WTC11 (cell line): ENCODE results near the gene CNIH3. TPM values are rescaled to one million over a fixed set of nuclear protein-coding genes. Genes with fewer than 3 reads are reported as not detected.

Source experiments
- ATAC-seq: fragments of 200-7000 bp; cut with Tn5 transposase; 2 replicates; pipeline ENCODE4 v1.10.0; 2021; ENCODE audit warnings: mild to moderate bottlenecking, moderate library complexity
- CTCF ChIA-PET: fragments of 300-600 bp; sonication (Branson Sonifier 250); formaldehyde crosslinking; loops from one replicate; lab custom pipeline; 2021; ENCODE audit warnings: antibody characterized with exemption; lab: Charles Lee
- POLR2A ChIA-PET: fragments of 350-600 bp; sonication (Branson Sonifier 250); formaldehyde crosslinking; loops from one replicate; lab custom pipeline; 2021; ENCODE audit warnings: antibody characterized with exemption; lab: Charles Lee
- DNase-seq: peaks from one replicate; pipeline ENCODE4 v3.0.0; 2021; ENCODE audit warnings: low spot score
- H3K27ac Mint-ChIP-seq: 2 replicates; pipeline ENCODE4 v1.8.0; 2021; ENCODE audit warnings: mixed read lengths
- H3K27me3 Mint-ChIP-seq: 2 replicates; pipeline ENCODE4 v1.8.0; 2021; ENCODE audit warnings: low read depth, mild to moderate bottlenecking, moderate library complexity, mixed read lengths
- H3K36me3 Mint-ChIP-seq: 2 replicates; pipeline ENCODE4 v1.8.0; 2021; ENCODE audit warnings: mixed read lengths
- H3K4me1 Mint-ChIP-seq: 2 replicates; pipeline ENCODE4 v1.8.0; 2022; ENCODE audit warnings: mixed read lengths
- H3K4me3 Mint-ChIP-seq: 2 replicates; pipeline ENCODE4 v1.8.0; 2021; ENCODE audit warnings: mild to moderate bottlenecking, moderate library complexity, mixed read lengths
- H3K9me3 Mint-ChIP-seq: 2 replicates; pipeline ENCODE4 v1.8.0; 2021; ENCODE audit warnings: mixed read lengths
- ATF2 ChIP-seq: sonication (generic); formaldehyde crosslinking; IDR thresholded peaks from 2 replicates; pipeline ENCODE4 v1.8.1; 2022; ENCODE audit warnings: low read depth, missing genetic modification reagents, borderline replicate concordance
- ATF3 ChIP-seq: sonication (generic); formaldehyde crosslinking; conservative IDR thresholded peaks from 2 replicates; pipeline ENCODE4 v1.8.1; 2022; ENCODE audit warnings: mild to moderate bottlenecking, missing genetic modification reagents
- CREB1 ChIP-seq: sonication (generic); formaldehyde crosslinking; IDR thresholded peaks from 2 replicates; pipeline ENCODE4 v1.8.0; 2023; ENCODE audit warnings: mild to moderate bottlenecking, missing genetic modification reagents
- CREM ChIP-seq: sonication (generic); formaldehyde crosslinking; IDR thresholded peaks from 2 replicates; pipeline ENCODE4 v1.8.1; 2022; ENCODE audit warnings: mild to moderate bottlenecking, missing genetic modification reagents, moderate library complexity
- ERG ChIP-seq: fragments of 250-450 bp; sonication (Bioruptor Pico); IDR thresholded peaks from 2 replicates; pipeline ENCODE4 v1.8.0; 2021; ENCODE audit warnings: mild to moderate bottlenecking
- FOXJ3 ChIP-seq: sonication (generic); formaldehyde crosslinking; IDR thresholded peaks from 2 replicates; pipeline ENCODE4 v1.9.0; 2021; ENCODE audit warnings: missing genetic modification reagents, mild to moderate bottlenecking, borderline replicate concordance
- FOXP4 ChIP-seq: sonication (generic); formaldehyde crosslinking; IDR thresholded peaks from 2 replicates; pipeline ENCODE4 v1.8.0; 2022; ENCODE audit warnings: mild to moderate bottlenecking, missing genetic modification reagents
- GABPB1 ChIP-seq: sonication (generic); formaldehyde crosslinking; IDR thresholded peaks from 2 replicates; pipeline ENCODE4 v1.8.1; 2023; ENCODE audit warnings: mild to moderate bottlenecking, missing genetic modification reagents
- IRF2 ChIP-seq: sonication (generic); formaldehyde crosslinking; IDR thresholded peaks from 2 replicates; pipeline ENCODE4 v1.8.0; 2022; ENCODE audit warnings: low read depth, missing genetic modification reagents, borderline replicate concordance
- MLX ChIP-seq: sonication (generic); formaldehyde crosslinking; IDR thresholded peaks from 2 replicates; pipeline ENCODE4 v1.8.1; 2023; ENCODE audit warnings: mild to moderate bottlenecking, missing genetic modification reagents, moderate library complexity
- NFATC4 ChIP-seq: fragments of 250-450 bp; sonication (Bioruptor Pico); IDR thresholded peaks from 2 replicates; pipeline ENCODE4 v1.9.0; 2021; ENCODE audit warnings: mild to moderate bottlenecking
- NFYB ChIP-seq: sonication (generic); formaldehyde crosslinking; conservative IDR thresholded peaks from 2 replicates; pipeline ENCODE4 v1.8.0; 2022; ENCODE audit warnings: low read depth, missing genetic modification reagents
- NR1H2 ChIP-seq: sonication (generic); formaldehyde crosslinking; IDR thresholded peaks from 2 replicates; pipeline ENCODE4 v1.9.0; 2021; ENCODE audit warnings: mild to moderate bottlenecking, moderate library complexity, missing genetic modification reagents
- NR3C1 ChIP-seq: sonication (generic); formaldehyde crosslinking; conservative IDR thresholded peaks from 2 replicates; pipeline ENCODE4 v1.8.1; 2023; ENCODE audit warnings: low read depth, mild to moderate bottlenecking, missing genetic modification reagents
- OVOL2 ChIP-seq: fragments of 250-450 bp; sonication (Bioruptor Pico); IDR thresholded peaks from 2 replicates; pipeline ENCODE4 v1.9.0; 2021; ENCODE audit warnings: mild to moderate bottlenecking, borderline replicate concordance
- SMAD3 ChIP-seq: sonication (generic); formaldehyde crosslinking; IDR thresholded peaks from 2 replicates; pipeline ENCODE4 v1.8.0; 2022; ENCODE audit warnings: missing genetic modification reagents, mild to moderate bottlenecking, borderline replicate concordance
- SOX15 ChIP-seq: fragments of 250-450 bp; sonication (Bioruptor Pico); IDR thresholded peaks from 2 replicates; pipeline ENCODE4 v1.9.0; 2021; ENCODE audit warnings: mild to moderate bottlenecking
- STAT6 ChIP-seq: sonication (generic); formaldehyde crosslinking; conservative IDR thresholded peaks from 2 replicates; pipeline ENCODE4 v1.8.1; 2023; ENCODE audit warnings: mild to moderate bottlenecking, low read depth, missing genetic modification reagents, moderate library complexity
- TCF7 ChIP-seq: sonication (generic); formaldehyde crosslinking; IDR thresholded peaks from 2 replicates; pipeline ENCODE4 v1.8.0; 2022; ENCODE audit warnings: mild to moderate bottlenecking, low read depth, missing genetic modification reagents, moderate library complexity
- TEAD4 ChIP-seq: sonication (generic); formaldehyde crosslinking; IDR thresholded peaks from 2 replicates; pipeline ENCODE4 v1.8.0; 2022; ENCODE audit warnings: mild to moderate bottlenecking, missing genetic modification reagents
- USF2 ChIP-seq: sonication (generic); formaldehyde crosslinking; IDR thresholded peaks from 2 replicates; pipeline ENCODE4 v1.8.1; 2023; ENCODE audit warnings: mild to moderate bottlenecking, missing genetic modification reagents, moderate library complexity
- ZNF121 ChIP-seq: sonication (generic); formaldehyde crosslinking; IDR thresholded peaks from 2 replicates; pipeline ENCODE4 v1.8.0; 2023; ENCODE audit warnings: missing genetic modification reagents
- ZNF219 ChIP-seq: sonication (generic); formaldehyde crosslinking; IDR thresholded peaks from 2 replicates; pipeline ENCODE4 v1.8.0; 2023; ENCODE audit warnings: missing genetic modification reagents, mild to moderate bottlenecking, borderline replicate concordance
- ZNF263 ChIP-seq: sonication (generic); formaldehyde crosslinking; IDR thresholded peaks from 2 replicates; pipeline ENCODE4 v1.8.1; 2022; ENCODE audit warnings: low read depth, mild to moderate bottlenecking, moderate library complexity, missing genetic modification reagents
- total RNA-seq: library from RNA; stranded (reverse); gene quantifications from 3 replicates; pipeline ENCODE4 v1.2.3, GENCODE V29; 2021

The CNIH3 gene
- total RNA-seq, 1 experiment from 2014 or later, result 8.1 TPM

GRCh38 chr1:224779536-224779935 lies 163.4 kb downstream of the CNIH3 start (continued):
- TF ChIP-seq NFATC4 (no peak), SOX15 (CRISPR knock-in tag) (no peak), NR1H2 (no peak), ZNF121 (no peak), OVOL2 (CRISPR knock-in tag) (no peak)

- ChIA-PET POLR2A (no interaction called here), CTCF (interaction anchor here (0.6 to 0.7 kb wide), 2 partner anchors 71 to 142 kb away, joined by 3 read pairs; no protein-coding TSS in a partner anchor)
- peaks cover 38% of the 10 kb centered on the region for H3K27me3 Mint-ChIP-seq
- H3K36me3 Mint-ChIP-seq, result no peaks in the 10 kb centered on the region; the same call in 1 of the 2 replicates
- H3K4me1 Mint-ChIP-seq, result peaks cover 47% of the 10 kb centered on the region
- no peak overlapping the region for H3K4me3 Mint-ChIP-seq
- H3K9me3 Mint-ChIP-seq, result peaks cover 4% of the 10 kb centered on the region
- ATAC-seq, result peak; percentile 40
- H3K27ac Mint-ChIP-seq, result no peak overlapping the region
- no peak for TF ChIP-seq NR3C1 (CRISPR knock-in tag)
- no peak for TF ChIP-seq TCF7 (CRISPR knock-in tag)
- TF ChIP-seq FOXP4, result no peak
- TF ChIP-seq USF2, result no peak
- TF ChIP-seq TEAD4 (CRISPR knock-in tag), result no peak
- TF ChIP-seq SMAD3 (CRISPR knock-in tag), result no peak
- TF ChIP-seq ATF2 (CRISPR knock-in tag), result no peak
- TF ChIP-seq ERG, result no peak
- TF ChIP-seq ATF3 (CRISPR knock-in tag), result no peak
- no peak for TF ChIP-seq NR1H2
- DNase-seq, result no peak
Observed at GRCh38 chr1:224780736-224781135, 164.6 kb downstream of the CNIH3 start.

GRCh38 chr1:224781800-224782199 lies 165.7 kb downstream of the CNIH3 start:
- CTCF ChIA-PET, result no interaction called here
- DNase-seq (no peak), ATAC-seq (no peak)
- no peak overlapping the region for H3K27ac Mint-ChIP-seq
- peaks cover 46% of the 10 kb centered on the region for H3K27me3 Mint-ChIP-seq
- H3K4me3 Mint-ChIP-seq, result no peak overlapping the region
- peaks cover 53% of the 10 kb centered on the region for H3K4me1 Mint-ChIP-seq
- peaks cover 4% of the 10 kb centered on the region for H3K9me3 Mint-ChIP-seq
- POLR2A ChIA-PET, result no interaction called here
- no peaks in the 10 kb centered on the region; the same call in 1 of the 2 replicates for H3K36me3 Mint-ChIP-seq
- TF ChIP-seq STAT6 (CRISPR knock-in tag), result no peak
- no peak for TF ChIP-seq GABPB1 (CRISPR knock-in tag)
- TF ChIP-seq ZNF219 (CRISPR knock-in tag), result no peak
- no peak for TF ChIP-seq ZNF263 (CRISPR knock-in tag)
- TF ChIP-seq MLX (CRISPR knock-in tag), result no peak
- TF ChIP-seq USF2, result no peak
- no peak for TF ChIP-seq OVOL2 (CRISPR knock-in tag)
- no peak for TF ChIP-seq CREM (CRISPR knock-in tag)
- no peak for TF ChIP-seq FOXJ3 (CRISPR knock-in tag)
- TF ChIP-seq IRF2 (CRISPR knock-in tag), result no peak
- TF ChIP-seq NFYB (CRISPR knock-in tag), result no peak
- no peak for TF ChIP-seq CREB1 (CRISPR knock-in tag)
- TF ChIP-seq ATF3 (CRISPR knock-in tag), result no peak
